PFSK-1 (cell line): ENCODE measurements around the gene FARP2.

Experiments
- POLR2AphosphoS5 ChIP-seq: IDR thresholded peaks from 2 replicates; pipeline ENCODE4 v1.6.1; 2012; ENCODE audit warnings: low read depth, mild to moderate bottlenecking, control low read depth, low read length, moderate library complexity
- REST ChIP-seq, 2 experiments: IDR thresholded peaks; 2 replicates each; pipeline versions ENCODE4 v1.6.1 to v1.8.0; 2011 to 2012; ENCODE audit warnings: low read depth in 2 of 2, low read length in 2 of 2, control low read depth in 1 of 2, inconsistent platforms in 1 of 2, mild to moderate bottlenecking in 1 of 2, moderate library complexity in 1 of 2; ENCODE audit not compliant: insufficient read depth in 1 of 2
- SIN3A ChIP-seq: IDR thresholded peaks from 2 replicates; pipeline ENCODE4 v1.6.1; 2012; ENCODE audit warnings: mild to moderate bottlenecking, low read length, moderate library complexity, borderline replicate concordance; ENCODE audit not compliant: insufficient read depth
- TAF1 ChIP-seq: IDR thresholded peaks from 2 replicates; pipeline ENCODE4 v1.6.1; 2012; ENCODE audit warnings: low read length, control low read depth, borderline replicate concordance; ENCODE audit not compliant: insufficient read depth

GRCh38 chr2:241323778-241324177, 32.3 kb upstream of the FARP2 start:
- TF ChIP-seq REST (IDR thresholded peaks at IDR 0.05; ENCODE audit: insufficient read depth in 1 of 2, low read depth in 2 of 2, low read length in 2 of 2), result no peak
- no peak for TF ChIP-seq POLR2AphosphoS5
- TF ChIP-seq TAF1, result no peak
- TF ChIP-seq SIN3A, result no peak
